Activated naive CD8-positive, alpha-beta T cell treated with anti-CD3 and anti-CD28 coated beads for 36 hours (primary cell): ENCODE measurements around the gene MINPP1. TPM values are rescaled to one million over a fixed set of nuclear protein-coding genes. Genes with fewer than 3 reads are reported as not detected.
"Not testable (repeated sequence)": the region's sequence is repeated elsewhere in the genome, so short reads cannot be mapped to it uniquely, and the experiment has no call there.

ENCODE experiments used
- DNase-seq: peaks from one replicate; pipeline ENCODE4 v3.0.0; 2021
- H3K27ac Mint-ChIP-seq: one replicate; pipeline ENCODE4 v1.8.0; 2022; ENCODE audit warnings: mild to moderate bottlenecking, moderate library complexity, mixed read lengths
- H3K27me3 Mint-ChIP-seq: one replicate; pipeline ENCODE4 v1.8.0; 2022; ENCODE audit warnings: mild to moderate bottlenecking, mixed read lengths
- H3K36me3 Mint-ChIP-seq: one replicate; pipeline ENCODE4 v1.8.0; 2021; ENCODE audit warnings: mild to moderate bottlenecking, mixed read lengths
- H3K4me1 Mint-ChIP-seq: one replicate; pipeline ENCODE4 v1.8.0; 2021; ENCODE audit warnings: mixed read lengths
- H3K4me3 Mint-ChIP-seq: one replicate; pipeline ENCODE4 v1.8.0; 2022; ENCODE audit warnings: mild to moderate bottlenecking, moderate library complexity, mixed read lengths
- H3K9me3 Mint-ChIP-seq: one replicate; pipeline ENCODE4 v1.8.0; 2022; ENCODE audit warnings: mixed read lengths
- total RNA-seq, 2 experiments: library from RNA; stranded (reverse); gene quantifications; one replicate each; pipeline ENCODE4 v1.2.3, GENCODE V29; 2021

The MINPP1 gene
- total RNA-seq, 2 experiments from 2014 or later = 10.3 TPM

DNA sequence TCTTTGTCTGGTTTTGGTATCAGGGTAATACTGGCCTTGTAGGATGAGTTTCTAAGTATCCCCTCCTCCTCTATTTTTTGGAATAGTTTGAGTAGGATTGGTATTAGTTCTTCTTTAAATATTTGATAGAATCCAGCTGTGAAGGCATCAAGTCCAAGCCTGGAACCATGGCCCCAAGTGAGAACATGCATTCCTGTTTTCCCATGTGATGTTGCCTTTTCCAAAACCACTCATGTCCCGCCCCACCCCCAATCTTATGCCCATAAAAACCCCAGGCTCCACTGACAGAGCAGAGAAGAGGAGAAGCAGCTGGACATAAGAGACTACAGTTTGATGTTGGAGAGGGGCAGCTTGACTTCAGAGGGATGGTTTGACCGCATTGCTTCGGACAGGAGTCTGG, 71.2 kb downstream of the MINPP1 start:
- Mint-ChIP-seq H3K27ac (no peak overlapping the region), H3K4me3 (no peak overlapping the region), H3K4me1 (no peaks in the 10 kb centered on the region), H3K36me3 (no peaks in the 10 kb centered on the region), H3K27me3 (peaks cover 14% of the 10 kb centered on the region), H3K9me3 (peaks cover 7% of the 10 kb centered on the region)
- DNase-seq = no peak

DNA sequence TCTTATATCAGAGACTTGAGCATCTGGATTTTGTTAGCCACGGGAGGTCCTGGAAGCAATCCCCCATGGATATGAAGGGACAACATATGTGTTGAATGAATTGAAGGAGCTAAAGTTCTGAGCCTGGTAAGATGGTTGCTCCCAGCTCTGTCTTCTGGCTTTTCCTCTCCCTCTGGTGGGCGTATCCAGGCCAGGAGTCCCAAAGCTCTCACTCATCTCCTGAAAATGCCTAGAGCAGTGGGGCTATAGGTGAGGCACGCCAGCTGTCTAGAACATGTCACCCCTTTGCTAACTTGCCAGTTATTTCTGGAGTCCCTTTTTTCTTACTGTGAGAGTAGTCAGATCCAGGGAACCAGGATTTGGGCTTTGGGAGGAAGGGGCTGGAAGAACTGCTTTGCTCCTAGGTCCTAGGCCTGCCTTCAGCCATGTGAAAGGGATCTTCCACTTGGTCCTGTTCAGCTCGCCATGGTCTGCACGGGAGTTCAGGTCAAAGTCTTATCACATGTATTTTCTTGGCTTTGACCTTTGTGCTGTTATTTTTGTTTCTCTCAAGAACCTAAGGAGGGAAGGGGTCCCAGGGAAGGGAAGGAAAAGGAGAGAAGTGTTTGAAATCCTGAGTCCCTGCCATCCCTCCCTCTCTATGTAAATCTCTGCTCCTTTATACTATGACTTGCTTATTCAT, 73.6 kb downstream of the MINPP1 start:
- Mint-ChIP-seq H3K36me3 (no peaks in the 10 kb centered on the region), H3K4me3 (no peak overlapping the region), H3K27me3 (peaks cover 13% of the 10 kb centered on the region), H3K27ac (no peak overlapping the region), H3K4me1 (no peaks in the 10 kb centered on the region), H3K9me3 (no peaks in the 10 kb centered on the region)
- DNase-seq = no peak

DNA sequence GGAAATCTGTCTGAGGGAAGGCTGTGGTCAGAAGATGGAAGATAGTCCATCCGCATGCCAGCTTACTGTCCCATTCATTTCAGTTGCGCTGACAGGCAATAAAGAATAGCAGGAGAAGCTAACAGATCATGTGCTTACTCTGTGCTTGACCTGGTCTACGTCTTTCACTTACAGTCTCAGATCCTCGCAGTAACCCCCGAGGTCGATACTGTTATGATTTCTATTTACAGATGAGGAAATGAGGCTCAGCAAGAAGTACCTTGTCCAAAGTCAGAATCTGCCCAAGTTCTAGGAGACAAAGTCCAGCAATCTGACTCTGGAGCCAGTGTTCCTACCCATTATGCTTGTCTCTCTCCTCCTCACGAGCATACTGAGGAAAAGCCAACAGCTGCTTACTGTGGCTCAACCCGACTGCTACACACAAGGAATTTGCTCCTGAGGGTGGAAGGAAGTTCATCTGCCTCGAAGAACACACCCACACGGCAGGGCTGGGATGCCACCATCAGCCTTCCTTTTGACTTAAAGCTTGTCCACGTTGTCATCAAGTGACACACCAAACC, 74.2 kb downstream of the MINPP1 start:
- peaks cover 13% of the 10 kb centered on the region for H3K27me3 Mint-ChIP-seq
- H3K36me3 Mint-ChIP-seq = no peaks in the 10 kb centered on the region
- H3K4me3 Mint-ChIP-seq = no peak overlapping the region
- H3K27ac Mint-ChIP-seq = no peak overlapping the region
- H3K9me3 Mint-ChIP-seq = no peaks in the 10 kb centered on the region
- no peaks in the 10 kb centered on the region for H3K4me1 Mint-ChIP-seq
- DNase-seq = no peak

DNA sequence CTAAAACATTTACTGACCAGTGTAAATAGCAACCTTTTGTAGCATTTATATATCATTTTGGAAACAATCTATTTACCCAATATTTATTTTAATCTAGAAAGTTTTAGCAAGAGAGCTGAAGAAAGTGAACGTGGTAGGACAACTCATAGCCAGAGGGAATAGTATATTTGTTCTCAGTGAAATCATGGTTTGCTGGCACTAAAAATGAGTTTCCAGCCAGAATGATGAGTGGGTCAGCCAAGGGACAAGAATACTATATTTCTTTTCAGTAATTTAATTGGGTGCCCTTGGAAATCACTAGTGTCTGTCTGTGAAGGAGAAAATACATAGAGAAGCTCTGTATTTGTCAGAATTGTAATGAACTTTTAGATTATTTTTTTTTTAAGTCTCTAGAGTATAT, 74.9 kb downstream of the MINPP1 start:
- Mint-ChIP-seq H3K4me3 (no peak overlapping the region), H3K27me3 (peaks cover 17% of the 10 kb centered on the region), H3K27ac (no peak overlapping the region), H3K36me3 (no peaks in the 10 kb centered on the region), H3K9me3 (no peaks in the 10 kb centered on the region), H3K4me1 (no peaks in the 10 kb centered on the region)
- no peak for DNase-seq

DNA sequence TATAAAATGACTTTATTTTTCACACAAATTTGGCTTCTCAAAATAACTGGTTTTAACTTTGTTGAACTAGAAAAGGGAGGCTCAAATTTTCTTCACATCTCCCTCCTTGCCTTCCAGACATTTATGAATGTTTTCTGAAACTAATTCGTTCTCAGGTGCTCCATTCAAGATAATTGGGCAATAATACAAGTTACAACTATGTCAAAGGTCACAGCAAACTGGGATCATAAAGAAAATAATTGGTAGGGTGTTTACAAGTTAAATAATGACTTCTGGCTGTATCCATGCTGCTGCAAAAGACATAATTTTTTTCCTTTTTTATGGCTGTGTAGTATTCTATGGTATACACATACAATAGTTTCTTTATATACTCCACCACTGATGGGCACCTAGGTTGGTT, 75.3 kb downstream of the MINPP1 start:
- no peaks in the 10 kb centered on the region for H3K4me1 Mint-ChIP-seq
- no peak overlapping the region for H3K27ac Mint-ChIP-seq
- DNase-seq = no peak
- no peak overlapping the region for H3K4me3 Mint-ChIP-seq
- no peaks in the 10 kb centered on the region for H3K36me3 Mint-ChIP-seq
- peaks cover 17% of the 10 kb centered on the region for H3K27me3 Mint-ChIP-seq
- no peaks in the 10 kb centered on the region for H3K9me3 Mint-ChIP-seq

DNA sequence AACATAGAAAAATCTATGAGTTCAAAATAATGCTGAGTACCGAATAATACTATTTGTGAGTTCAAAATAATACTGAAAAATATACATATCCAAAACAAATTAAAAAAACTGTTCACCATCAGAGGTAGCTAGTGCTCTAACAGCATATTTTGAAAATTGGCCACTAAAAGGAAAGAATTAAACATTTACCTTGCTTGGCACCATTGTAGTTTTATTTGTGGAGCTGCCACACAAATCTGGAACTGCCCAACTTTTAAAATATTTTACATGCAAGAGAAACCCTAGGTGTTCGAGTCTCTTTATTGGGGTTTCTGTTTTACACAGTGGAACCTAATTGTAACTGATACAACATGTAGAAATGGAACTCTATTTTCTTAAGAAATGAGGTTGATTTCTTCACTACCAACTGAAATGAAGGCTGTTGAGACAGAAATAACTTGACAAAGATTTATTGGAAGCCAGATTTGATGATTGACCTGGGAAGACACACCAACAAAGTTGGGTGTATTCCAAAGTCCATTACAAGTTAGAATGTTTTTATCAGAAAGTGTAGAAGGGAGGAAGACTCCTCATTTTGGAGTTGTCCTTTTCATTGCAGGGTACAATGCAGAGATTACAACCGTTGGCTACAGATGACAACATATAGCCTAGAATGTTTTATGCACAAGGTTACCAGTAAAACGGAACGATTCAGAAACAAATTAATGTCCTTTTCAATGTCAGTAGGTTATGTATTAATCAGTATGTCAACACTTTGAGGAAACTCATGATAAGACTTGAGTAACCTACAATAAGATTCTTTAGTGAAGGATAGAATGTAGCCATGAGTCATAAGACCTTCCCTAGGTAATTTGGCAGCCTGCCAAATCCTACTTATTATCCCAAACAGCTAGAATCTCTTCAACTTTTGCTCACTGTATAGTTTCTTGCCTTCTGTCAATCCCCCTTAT, 81.1 kb downstream of the MINPP1 start:
- H3K4me3 Mint-ChIP-seq = no peak overlapping the region
- no peak overlapping the region for H3K27ac Mint-ChIP-seq
- DNase-seq = no peak
- no peaks in the 10 kb centered on the region for H3K9me3 Mint-ChIP-seq
- H3K4me1 Mint-ChIP-seq = peaks cover 2% of the 10 kb centered on the region
- H3K36me3 Mint-ChIP-seq = no peaks in the 10 kb centered on the region
- H3K27me3 Mint-ChIP-seq = peaks cover 15% of the 10 kb centered on the region

DNA sequence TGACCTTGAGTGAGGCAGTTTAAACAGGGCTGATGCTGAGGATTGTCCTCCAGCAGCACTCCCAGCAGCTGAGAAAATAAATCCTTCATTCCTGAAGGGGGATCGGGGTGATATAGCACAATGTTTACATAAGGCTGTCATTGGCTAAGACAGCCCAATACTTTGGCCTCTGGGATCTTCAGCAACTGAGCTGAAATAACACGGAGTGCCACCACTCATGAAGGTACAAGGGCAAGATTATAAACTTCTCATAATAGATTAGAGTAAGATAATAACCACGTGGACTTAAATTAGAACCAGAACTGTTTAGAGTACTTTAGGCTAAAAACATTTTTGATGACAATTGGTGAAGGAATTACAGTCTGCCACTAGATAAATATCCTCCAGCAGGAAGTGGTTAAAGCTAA, 85.0 kb downstream of the MINPP1 start:
- H3K27ac Mint-ChIP-seq = no peak overlapping the region
- no peaks in the 10 kb centered on the region for H3K9me3 Mint-ChIP-seq

DNA sequence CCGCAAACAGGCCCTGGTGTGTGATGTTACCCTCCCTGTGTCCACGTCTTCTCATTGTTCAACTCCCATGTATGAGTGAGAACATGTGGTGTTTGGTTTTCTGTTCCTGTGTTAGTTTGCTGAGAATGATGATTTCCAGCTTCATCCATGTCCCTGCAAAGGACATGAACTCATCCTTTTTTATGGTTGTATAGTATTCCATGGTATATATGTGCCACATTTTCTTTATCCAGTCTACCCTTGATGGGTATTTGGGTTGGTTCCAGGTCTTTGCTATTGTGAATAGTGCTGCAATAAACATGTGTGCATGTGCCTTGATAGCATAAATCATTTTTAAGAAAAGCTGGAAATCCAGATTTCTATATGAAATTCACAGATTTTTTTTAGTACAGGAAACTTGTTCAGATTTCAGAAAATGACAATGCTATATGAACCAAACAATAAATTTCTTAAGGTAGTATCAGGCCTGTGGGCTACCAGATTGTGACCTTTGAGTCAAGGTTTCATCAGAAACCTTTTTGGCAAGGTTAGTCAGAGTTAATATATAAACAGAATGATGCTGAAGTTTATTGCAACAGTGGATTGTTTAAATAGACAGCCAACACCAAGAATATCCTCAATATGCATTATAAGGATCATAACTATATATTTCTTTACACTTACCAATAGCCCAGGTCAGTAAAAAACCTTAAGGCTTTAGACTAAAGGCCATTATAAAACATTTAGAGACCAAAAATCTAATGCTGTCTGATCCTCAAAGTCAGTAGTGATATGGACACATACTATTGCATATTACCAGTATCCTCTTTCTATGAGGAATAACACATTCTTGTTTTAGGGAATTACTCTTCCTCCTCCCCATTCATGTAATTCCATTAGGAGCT, 86.3 kb downstream of the MINPP1 start:
- H3K27me3 Mint-ChIP-seq = no peaks in the 10 kb centered on the region

More for the DNA sequence above, 85.0 kb downstream of the MINPP1 start:
- Mint-ChIP-seq H3K4me1 (peaks cover 2% of the 10 kb centered on the region), H3K36me3 (no peaks in the 10 kb centered on the region), H3K4me3 (no peak overlapping the region), H3K27me3 (no peaks in the 10 kb centered on the region)
- no peak for DNase-seq

DNA sequence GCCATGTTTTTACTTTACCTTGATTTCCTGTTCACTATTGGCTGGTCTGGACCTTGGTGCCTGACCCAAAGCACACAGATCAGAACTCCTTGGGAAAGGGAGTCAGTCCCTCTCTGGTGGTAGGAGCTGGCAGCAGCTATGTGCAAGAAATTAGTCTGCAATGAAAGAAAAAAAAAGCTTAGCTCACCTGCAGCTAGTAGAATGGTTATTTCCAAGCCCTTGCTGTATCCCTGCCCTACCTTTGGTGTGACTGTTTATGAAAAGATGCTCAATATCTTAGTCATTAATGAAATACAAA, 86.8 kb downstream of the MINPP1 start:
- Mint-ChIP-seq H3K27me3 (no peaks in the 10 kb centered on the region), H3K9me3 (no peaks in the 10 kb centered on the region), H3K4me1 (peaks cover 2% of the 10 kb centered on the region), H3K27ac (no peak overlapping the region), H3K36me3 (no peaks in the 10 kb centered on the region), H3K4me3 (no peak overlapping the region)
- no peak for DNase-seq

More for the DNA sequence above, 86.3 kb downstream of the MINPP1 start:
- Mint-ChIP-seq H3K9me3 (no peaks in the 10 kb centered on the region), H3K4me3 (no peak overlapping the region), H3K27ac (no peak overlapping the region), H3K36me3 (no peaks in the 10 kb centered on the region), H3K4me1 (peaks cover 2% of the 10 kb centered on the region)
- DNase-seq = no peak

DNA sequence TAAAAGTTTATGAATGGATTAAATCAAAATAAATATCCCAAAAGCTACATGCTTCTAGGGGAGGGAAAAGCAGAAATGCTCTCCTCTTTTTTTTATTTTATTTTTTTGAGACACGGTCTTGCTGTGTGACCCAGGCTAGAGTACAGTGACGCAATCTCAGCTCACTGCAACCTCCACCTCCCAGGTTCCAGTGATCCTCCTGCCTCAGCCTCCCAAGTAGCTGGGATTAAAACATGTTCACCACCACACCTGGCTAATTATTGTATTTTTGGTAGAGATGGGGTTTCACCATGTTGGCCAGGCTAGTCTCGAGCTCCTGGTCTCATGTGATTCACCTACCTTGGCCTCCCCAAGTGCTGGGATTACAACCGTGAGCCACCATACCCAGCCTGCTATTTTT, 88.2 kb downstream of the MINPP1 start:
- H3K27me3 Mint-ChIP-seq, H3K4me1 Mint-ChIP-seq, H3K36me3 Mint-ChIP-seq, H3K4me3 Mint-ChIP-seq, H3K27ac Mint-ChIP-seq, DNase-seq, H3K9me3 Mint-ChIP-seq: not testable (repeated sequence)

DNA sequence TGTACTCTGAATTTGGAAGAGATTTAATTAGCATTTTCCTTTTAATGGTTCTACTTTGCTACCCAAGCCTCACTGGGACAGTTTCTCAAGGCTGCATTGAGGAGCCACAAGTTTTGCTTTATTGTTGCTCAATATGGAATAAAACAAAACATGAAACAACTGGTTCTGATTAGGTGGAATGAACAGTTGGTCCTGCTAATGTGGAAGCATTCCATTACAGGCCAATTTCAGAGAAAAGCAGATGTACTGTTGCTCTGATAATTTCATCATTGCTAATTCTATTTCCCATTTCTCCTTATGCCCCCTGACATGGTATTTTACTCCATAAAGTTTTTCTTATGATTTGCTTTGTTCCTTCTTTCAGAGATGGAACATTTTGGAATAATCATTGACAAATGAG, 89.0 kb downstream of the MINPP1 start:
- Mint-ChIP-seq H3K36me3 (no peaks in the 10 kb centered on the region), H3K4me1 (peaks cover 2% of the 10 kb centered on the region), H3K4me3 (no peak overlapping the region), H3K9me3 (no peaks in the 10 kb centered on the region), H3K27me3 (no peaks in the 10 kb centered on the region), H3K27ac (no peak overlapping the region)
- no peak for DNase-seq

DNA sequence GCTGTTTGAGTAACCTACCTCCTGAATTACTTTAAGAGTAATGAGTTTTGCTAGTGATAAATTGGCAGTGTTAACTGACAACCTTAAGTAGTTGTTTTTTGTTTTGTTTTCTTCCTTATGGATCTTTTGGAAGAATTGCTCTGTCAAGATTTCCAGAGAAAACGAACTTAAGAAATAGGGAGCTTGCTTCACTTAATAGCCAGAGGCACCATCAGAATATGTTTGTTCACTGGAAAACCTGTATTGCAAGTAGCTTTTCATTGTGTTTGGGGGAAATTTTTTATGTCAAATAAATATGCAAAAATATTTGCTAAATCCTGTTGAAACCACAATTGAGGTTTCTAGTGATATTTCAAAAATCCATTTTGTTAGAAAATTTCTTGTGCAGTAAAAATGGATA, 89.5 kb downstream of the MINPP1 start:
- H3K4me1 Mint-ChIP-seq = peaks cover 2% of the 10 kb centered on the region
- H3K36me3 Mint-ChIP-seq = no peaks in the 10 kb centered on the region
- no peak for DNase-seq
- H3K27ac Mint-ChIP-seq = no peak overlapping the region
- H3K9me3 Mint-ChIP-seq = no peaks in the 10 kb centered on the region
- no peaks in the 10 kb centered on the region for H3K27me3 Mint-ChIP-seq
- no peak overlapping the region for H3K4me3 Mint-ChIP-seq

DNA sequence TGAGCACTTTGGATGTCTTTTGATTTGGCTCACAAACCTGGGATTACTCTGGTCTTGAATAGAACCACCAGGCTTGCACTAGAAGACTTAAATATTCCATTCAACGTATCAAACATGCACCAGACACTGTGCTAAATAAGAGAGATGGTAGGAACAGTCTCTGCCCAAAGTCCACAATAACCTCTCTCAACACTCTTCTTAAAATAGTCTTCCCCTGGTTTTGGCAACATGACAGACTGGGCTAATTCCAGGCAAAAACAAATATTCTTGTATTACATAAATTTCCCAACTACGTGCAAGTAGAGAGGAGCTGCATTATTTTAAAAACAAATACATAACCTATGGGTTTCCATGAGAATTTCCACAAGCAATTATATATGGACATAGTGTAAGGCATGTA, 90.2 kb downstream of the MINPP1 start:
- no peaks in the 10 kb centered on the region for H3K36me3 Mint-ChIP-seq

DNA sequence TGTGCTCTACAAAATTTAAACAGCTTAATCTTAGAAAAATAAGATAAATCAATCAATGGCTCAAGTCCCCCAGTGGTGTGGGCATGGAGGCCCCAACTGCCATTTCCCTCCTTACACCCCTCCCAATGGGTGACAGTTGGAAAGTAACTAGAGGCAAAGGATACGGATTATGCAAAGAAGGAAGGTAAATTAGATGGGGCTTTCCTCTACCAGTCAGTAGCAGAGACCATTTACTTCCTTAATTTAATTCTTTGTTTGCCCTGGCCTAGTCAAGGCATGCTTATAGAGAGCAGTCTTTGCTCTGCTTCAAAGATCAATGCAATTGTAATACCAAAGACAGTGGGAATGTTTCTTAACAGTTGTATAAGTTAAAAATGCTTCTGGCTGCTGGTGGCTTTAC, 91.7 kb downstream of the MINPP1 start:
- Mint-ChIP-seq H3K9me3 (no peaks in the 10 kb centered on the region), H3K36me3 (no peaks in the 10 kb centered on the region), H3K4me1 (peaks cover 1% of the 10 kb centered on the region), H3K27ac (no peak overlapping the region), H3K4me3 (no peak overlapping the region), H3K27me3 (no peaks in the 10 kb centered on the region)
- no peak for DNase-seq

More for the DNA sequence above, 90.2 kb downstream of the MINPP1 start:
- peaks cover 2% of the 10 kb centered on the region for H3K4me1 Mint-ChIP-seq
- no peak overlapping the region for H3K4me3 Mint-ChIP-seq
- H3K27me3 Mint-ChIP-seq = no peaks in the 10 kb centered on the region
- no peaks in the 10 kb centered on the region for H3K9me3 Mint-ChIP-seq
- H3K27ac Mint-ChIP-seq = no peak overlapping the region
- DNase-seq = no peak

DNA sequence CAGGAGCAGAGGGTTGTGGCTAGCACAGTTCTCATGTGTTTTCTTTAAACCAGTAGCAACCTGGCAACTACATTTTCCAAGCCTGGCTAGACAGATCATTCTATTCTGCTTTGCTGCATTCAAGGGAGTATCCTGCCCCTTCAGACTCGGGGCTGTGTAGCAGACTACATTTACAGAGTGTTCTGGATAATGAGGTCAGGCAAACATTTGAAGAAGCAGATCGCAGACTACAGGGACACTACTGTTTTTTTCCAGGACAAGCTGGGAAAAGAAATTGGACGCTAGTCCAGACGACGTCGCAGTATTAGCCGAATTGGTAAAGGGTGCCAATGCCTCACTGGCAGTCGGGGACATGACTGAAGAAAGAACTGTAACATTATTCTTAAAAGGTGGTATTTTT, 94.0 kb downstream of the MINPP1 start:
- Mint-ChIP-seq H3K4me3 (no peak overlapping the region), H3K27ac (no peak overlapping the region), H3K27me3 (no peaks in the 10 kb centered on the region), H3K9me3 (no peaks in the 10 kb centered on the region), H3K4me1 (peaks cover 9% of the 10 kb centered on the region), H3K36me3 (no peaks in the 10 kb centered on the region)
- no peak for DNase-seq
